Right lobe of liver (tissue), 6 donors: ENCODE measurements around the gene TVP23C. TPM values are rescaled to one million over a fixed set of nuclear protein-coding genes. Genes with fewer than 3 reads are reported as not detected.
"Not testable (repeated sequence)": the region's sequence is repeated elsewhere in the genome, so short reads cannot be mapped to it uniquely, and the experiment has no call there.

ENCODE experiments used
- ATAC-seq, 4 donors: fragments of 200-7000 bp; cut with Tn5 transposase; one replicate each; pipeline ENCODE4 v1.9.1; 2020; ENCODE audit warnings: mild to moderate bottlenecking in 4 of 4, moderate library complexity in 4 of 4
- DNase-seq, 3 donors: peaks; one replicate each; pipeline ENCODE4 v3.0.0-alpha.2; 2020
- H3K27ac ChIP-seq, 3 donors: fragments of 200-600 bp; one replicate each; pipeline ENCODE4 v1.8.0; 2022
- H3K27me3 ChIP-seq, 2 donors: fragments of 200-600 bp; one replicate each; pipeline ENCODE4 v1.8.0; 2022
- H3K36me3 ChIP-seq, 4 donors: fragments of 200-600 bp; sonication (generic) in 1 of 4; one replicate each; pipeline versions ENCODE4 v1.5.1 to v1.8.0; 2017 to 2022; ENCODE audit warnings: control low read depth in 1 of 4
- H3K4me1 ChIP-seq, 4 donors: fragments of 200-600 bp; sonication (generic) in 1 of 4; one replicate each; pipeline versions ENCODE4 v1.5.1 to v1.8.0; 2017 to 2022; ENCODE audit warnings: control low read depth in 1 of 4
- H3K4me3 ChIP-seq, 3 donors: fragments of 200-600 bp; one replicate each; pipeline ENCODE4 v1.8.0; 2022
- H3K9me3 ChIP-seq, 4 donors: fragments of 200-600 bp; sonication (generic) in 1 of 4; one replicate each; pipeline versions ENCODE4 v1.5.1 to v1.8.0; 2017 to 2022; ENCODE audit warnings: control low read depth in 1 of 4
- POLR2A ChIP-seq: fragments of 450-650 bp; IDR thresholded peaks from one replicate; pipeline ENCODE4 v1.6.1; 2017; ENCODE audit warnings: antibody characterized with exemption, mild to moderate bottlenecking
- WGBS: methylation state at CpG from one replicate; pipeline ENCODE4 v1.1.6; 2018; ENCODE audit warnings: low coverage, low lambda C conversion rate; ENCODE audit not compliant: insufficient coverage; ENCODE audit errors: missing lambda C conversion rate; 5-methylcytosine and 5-hydroxymethylcytosine counted together
- intact Hi-C, 2 donors: fragments of 100-400 bp; cut with DNase I; formaldehyde crosslinking; loops; one replicate each; pipeline versions ENCODE4 v1.11.2 to v1.14.1; 2022
- long read RNA-seq: library from polyadenylated mRNA; unstranded; transcript quantifications from one replicate; pipeline ENCODE4 v2.0.0, GENCODE V29; 2019
- total RNA-seq, 6 experiments: library from RNA; depleted of rRNA in 2 of 6; stranded (reverse); fragments of >200 nt in 2 of 6; fragmentation: NEBNext Ultra II Directional in 3 of 6; extraction: Animal tissue kit (Norgen Biotek cat#: 25700) in 3 of 6; gene quantifications; one replicate each; pipeline versions ENCODE4 v1.1.0 to v1.2.4, GENCODE V29; 2016 to 2023
- donor health status: DM: no; HTN: yes; CAD: no.
- donor health status: DM: no; HTN: no; CAD: no.
- donor health status: DM: no; HTN: no; CAD: no.
- donor health status: DM: no; HTN: yes; CAD: no.
- donor health status: DM: no; HTN: yes; CAD: no.

TVP23C gene
- 1 to 10 TPM; 3.5 to 6.5 (median 4.7) TPM for total RNA-seq
- long read RNA-seq = 0 reads

DNA sequence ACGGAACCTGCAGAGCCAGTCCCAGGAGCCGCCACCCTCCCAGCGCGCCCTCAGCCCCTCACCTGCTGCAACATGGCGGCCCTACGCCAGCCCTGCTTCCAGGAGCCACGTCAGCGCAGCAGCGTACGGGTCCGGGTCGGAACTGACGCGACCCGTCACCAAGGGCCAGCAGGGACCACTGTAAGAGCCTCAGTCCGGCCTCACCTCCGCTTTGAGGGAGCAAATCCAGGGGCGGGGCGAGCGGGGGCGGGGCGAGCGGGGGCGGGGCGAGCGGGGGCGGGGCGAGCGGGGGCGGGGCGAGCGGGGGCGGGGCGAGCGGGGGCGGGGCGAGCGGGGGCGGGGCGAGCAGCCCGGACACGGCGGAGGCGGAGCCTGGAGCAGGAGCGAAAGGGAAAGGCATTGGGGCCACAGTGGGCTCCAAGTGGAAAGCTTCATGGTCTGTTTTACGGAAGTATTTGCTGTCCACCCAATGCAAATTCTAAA, at the start of gene TVP23C:
TSS of gene TVP23C (minus strand) at position 109 of the 483 bp plus-strand sequence. CDS start at position 74, 35 bp downstream.
- H3K36me3 ChIP-seq, H3K27ac ChIP-seq, H3K27me3 ChIP-seq, H3K9me3 ChIP-seq, H3K4me1 ChIP-seq, intact Hi-C loops: not testable (repeated sequence)
- DNase-seq (peak; percentile 77 to 84 (median 82)), ATAC-seq (peak; percentile 89 to 94 (median 92))
- TF ChIP-seq POLR2A = peak; percentile 26
- peak within 1 kb of the TSS; percentile 63 to 67 (median 65) for H3K4me3 ChIP-seq
- WGBS = no CpG with 5 or more reads among the region's 46 CpGs

DNA sequence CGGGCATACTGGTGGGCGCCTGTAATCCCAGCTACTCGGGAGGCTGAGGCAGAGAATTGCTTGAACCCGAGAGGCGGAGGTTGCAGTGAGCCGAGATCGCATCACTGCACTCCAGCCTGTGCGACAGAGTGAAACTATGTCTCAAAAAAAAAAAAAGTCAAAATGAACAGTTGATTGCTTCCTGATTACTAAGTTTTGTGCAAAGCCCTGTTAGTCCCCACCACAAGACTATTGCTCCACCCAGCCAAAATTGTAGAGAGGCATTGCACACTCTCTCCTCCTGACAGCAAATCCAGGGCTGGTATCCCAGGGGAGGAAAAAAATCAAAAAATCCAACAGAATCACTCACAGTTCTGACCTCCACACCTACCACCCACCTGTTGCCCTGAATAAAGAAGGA, 29.7 kb upstream of the TVP23C start:
- H3K4me3 ChIP-seq, intact Hi-C loops, DNase-seq, H3K27me3 ChIP-seq, ATAC-seq, H3K9me3 ChIP-seq, H3K4me1 ChIP-seq, H3K27ac ChIP-seq, H3K36me3 ChIP-seq: not testable (repeated sequence)
- no CpG with 5 or more reads among the region's 8 CpGs for whole genome bisulfite sequencing

DNA sequence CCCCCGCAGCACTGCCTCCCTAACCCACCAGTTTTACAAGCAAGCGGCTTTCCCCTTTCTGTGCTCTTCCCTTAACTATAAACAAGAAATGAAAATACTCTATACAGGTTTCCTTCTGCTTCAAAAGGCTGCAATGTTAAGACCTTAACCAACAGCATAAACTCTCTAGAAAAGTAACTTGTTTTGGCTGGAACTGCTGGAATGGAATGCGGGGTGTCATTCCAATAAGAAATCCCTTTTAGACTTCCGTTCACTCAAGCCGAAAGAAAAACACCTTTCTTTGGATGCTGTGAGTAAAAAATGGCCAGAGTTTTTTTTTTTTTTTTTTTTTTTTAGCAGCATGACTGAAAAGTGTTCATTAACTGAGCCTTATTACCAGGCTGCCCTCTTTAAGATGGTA, 28.7 kb upstream of the TVP23C start:
- H3K27me3 ChIP-seq, H3K27ac ChIP-seq, intact Hi-C loops, H3K4me1 ChIP-seq, H3K9me3 ChIP-seq, H3K4me3 ChIP-seq, H3K36me3 ChIP-seq, DNase-seq, ATAC-seq: not testable (repeated sequence)
- WGBS = 64% methylated on average over 5 of the region's 5 CpGs

DNA sequence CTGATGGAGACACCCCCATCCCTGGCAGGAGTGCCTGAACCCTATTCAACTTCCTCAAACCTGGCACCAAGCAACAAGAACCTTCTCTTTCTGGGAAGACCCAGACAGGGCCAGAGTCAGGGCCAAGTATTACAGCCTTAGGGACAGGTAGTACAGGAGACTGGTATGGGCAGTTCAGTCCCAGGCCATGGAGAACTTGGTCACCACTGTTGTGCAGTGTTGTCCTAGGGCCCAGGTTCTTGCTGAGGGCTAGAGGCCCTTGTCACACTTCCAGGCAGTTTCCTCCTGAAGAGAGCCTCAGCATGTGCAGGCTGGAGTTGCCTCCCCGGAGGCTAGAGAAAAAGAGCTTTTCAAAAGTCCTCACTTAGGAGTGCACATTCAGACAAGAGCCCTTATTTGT, 27.6 kb upstream of the TVP23C start:
- DNase-seq, H3K27me3 ChIP-seq, intact Hi-C loops, H3K36me3 ChIP-seq, ATAC-seq, H3K9me3 ChIP-seq, H3K4me3 ChIP-seq, H3K4me1 ChIP-seq, H3K27ac ChIP-seq: not testable (repeated sequence)
- no CpG with 5 or more reads among the region's 1 CpG for WGBS

DNA sequence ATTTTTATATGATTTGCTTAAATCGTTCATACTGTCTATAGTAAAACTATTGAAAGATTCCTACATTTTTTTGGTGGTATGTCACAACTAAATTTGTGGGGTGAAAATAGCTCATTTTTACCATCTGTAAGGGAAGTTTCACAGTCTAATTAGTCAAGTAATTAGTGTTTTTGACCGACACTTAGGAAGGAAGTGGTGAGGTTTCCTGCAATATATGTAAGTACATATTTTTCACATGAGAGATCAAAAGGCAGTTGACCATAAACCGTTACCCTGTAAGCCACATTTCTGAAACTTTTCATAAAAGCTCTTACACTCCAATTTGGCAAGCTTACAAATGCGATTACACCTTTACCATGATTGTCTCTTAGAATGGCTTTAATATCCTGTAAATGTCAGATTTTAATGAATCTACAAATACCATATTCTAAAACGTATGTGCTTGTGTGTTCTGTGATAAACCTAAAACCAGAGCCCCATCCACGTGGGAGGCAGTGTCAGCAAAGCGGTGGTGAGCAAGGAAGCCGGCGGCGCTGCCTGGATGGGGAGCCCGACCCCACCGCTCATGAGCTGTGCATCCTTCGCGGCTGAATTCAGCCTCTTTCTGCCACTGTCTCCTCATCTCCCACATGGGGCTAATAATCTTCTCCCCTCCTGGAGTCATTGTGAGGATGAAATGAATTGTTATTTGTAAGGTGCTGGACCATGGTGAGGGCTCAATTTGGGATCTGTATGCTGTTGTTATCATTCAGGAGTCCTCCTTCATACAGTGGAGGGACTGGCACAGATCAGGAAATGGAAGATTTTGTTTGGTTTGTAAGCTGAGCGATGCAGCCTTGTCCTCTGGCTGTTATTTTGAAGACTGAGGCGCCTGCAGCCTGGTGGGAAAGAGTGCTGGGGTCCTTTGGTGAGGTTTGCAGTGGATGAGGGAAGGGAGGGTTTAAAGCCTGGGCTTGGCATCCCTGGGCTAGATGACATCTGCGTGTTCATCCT, 26.6 kb upstream of the TVP23C start:
- ATAC-seq, H3K27ac ChIP-seq, intact Hi-C loops, DNase-seq, H3K4me3 ChIP-seq, H3K4me1 ChIP-seq, H3K36me3 ChIP-seq, H3K9me3 ChIP-seq, H3K27me3 ChIP-seq: not testable (repeated sequence)
- WGBS = 47% methylated on average over 12 of the region's 17 CpGs

DNA sequence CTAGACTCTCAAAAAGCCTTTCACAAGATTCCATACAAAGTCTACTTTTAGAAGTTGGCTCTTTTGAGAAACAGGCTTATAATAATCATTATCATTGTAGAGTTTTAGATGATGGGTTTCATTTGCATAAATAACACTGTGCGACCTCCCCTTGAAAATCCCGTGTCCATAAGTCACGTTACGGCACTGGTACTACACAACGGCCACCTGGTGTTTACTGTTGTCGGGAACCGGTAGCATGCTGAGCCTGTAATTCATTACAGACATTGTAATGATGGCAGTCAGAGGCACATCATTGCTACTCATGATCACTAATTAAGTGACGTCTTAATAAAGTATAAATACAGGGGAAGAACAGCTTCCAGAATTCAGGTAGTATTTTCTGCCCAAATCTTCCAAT, 24.7 kb upstream of the TVP23C start:
- ATAC-seq, intact Hi-C loops, H3K36me3 ChIP-seq, H3K27ac ChIP-seq, H3K4me3 ChIP-seq, DNase-seq, H3K4me1 ChIP-seq, H3K27me3 ChIP-seq, H3K9me3 ChIP-seq: not testable (repeated sequence)
- WGBS = 91% methylated on average over 8 of the region's 8 CpGs

DNA sequence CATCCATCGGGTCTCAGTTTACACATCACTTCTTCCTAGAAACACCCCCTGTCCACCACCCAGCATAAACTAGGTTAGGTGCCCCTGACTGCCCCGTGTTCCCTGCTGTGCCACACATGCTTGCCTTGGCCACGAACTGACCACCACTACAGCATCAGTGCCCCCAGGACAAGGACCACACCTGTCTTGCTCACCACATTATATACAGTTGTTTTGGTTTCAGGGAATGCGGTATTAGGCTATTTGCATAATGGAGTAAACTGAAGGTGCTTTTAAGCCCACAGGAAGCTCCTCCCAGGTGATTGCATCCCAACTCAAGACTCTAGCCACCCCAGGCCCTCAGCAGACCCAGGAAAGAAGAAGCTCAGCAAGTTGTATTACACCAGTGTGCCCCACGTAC, 20.0 kb upstream of the TVP23C start:
- H3K27ac ChIP-seq, ATAC-seq, intact Hi-C loops, H3K4me3 ChIP-seq, H3K36me3 ChIP-seq, H3K4me1 ChIP-seq, DNase-seq, H3K9me3 ChIP-seq, H3K27me3 ChIP-seq: not testable (repeated sequence)
- 42% methylated on average over 2 of the region's 5 CpGs for WGBS

DNA sequence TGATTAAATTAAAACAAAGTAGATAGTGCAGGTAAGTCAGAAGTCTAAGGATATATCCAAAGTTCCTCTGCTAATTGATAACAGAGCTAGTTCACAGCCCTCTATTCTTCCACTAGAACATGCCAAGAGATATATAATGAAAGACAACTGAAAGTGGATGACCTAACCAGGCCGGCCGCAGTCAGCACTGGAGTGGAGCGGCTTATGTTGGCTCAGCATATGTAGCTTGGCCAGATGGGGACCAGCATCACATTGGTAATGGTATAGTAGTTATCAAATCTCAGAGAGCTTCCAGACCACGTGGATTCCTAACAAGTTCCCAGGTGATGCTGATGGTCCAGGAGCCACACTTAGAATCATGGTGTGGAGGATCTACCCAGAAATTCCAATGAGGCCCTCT, 18.2 kb upstream of the TVP23C start:
- H3K27me3 ChIP-seq, H3K9me3 ChIP-seq, H3K36me3 ChIP-seq, H3K4me1 ChIP-seq, ATAC-seq, DNase-seq, intact Hi-C loops, H3K4me3 ChIP-seq, H3K27ac ChIP-seq: not testable (repeated sequence)
- WGBS = no CpG with 5 or more reads among the region's 4 CpGs

DNA sequence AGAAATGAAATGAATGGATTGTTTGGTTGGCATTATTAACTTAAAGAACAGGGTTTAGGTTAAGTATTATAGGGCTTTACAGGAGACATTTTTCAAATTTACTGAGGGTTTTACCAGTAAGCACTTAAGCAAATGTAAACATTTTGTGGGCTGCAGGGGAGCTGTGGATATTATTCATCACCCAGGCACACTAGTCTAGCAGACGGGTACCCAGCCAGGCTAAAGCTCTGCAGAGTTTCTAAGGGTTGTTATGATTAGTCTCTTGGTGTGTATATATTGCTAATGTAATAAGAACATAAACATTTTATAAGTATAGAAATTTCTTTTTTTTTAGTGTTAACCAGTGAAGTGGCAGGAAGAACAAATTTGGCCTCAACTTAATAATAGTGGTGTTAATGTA, 13.6 kb upstream of the TVP23C start:
- H3K36me3 ChIP-seq, H3K4me1 ChIP-seq, H3K4me3 ChIP-seq, H3K27me3 ChIP-seq, H3K27ac ChIP-seq, ATAC-seq, intact Hi-C loops, DNase-seq, H3K9me3 ChIP-seq: not testable (repeated sequence)
- WGBS = no CpG with 5 or more reads among the region's 1 CpG

DNA sequence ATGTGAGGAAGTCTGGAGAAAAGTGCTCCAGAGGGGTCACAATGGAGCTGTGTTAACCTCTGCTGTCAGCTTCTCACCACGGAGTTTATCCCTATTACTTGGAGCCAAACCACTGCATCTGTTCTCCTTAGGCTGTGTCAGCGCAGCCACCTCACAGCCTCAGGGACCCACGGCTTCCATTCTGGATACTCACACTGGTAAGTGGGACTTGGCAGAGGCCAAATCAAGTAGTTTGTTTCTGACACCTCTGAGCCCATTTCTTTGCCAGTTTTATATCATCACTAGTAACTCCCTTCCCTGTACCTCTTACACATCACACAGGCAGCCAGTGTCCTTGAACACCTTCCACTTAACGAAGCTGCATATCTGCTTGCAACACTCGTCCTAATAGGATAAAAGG, 11.4 kb upstream of the TVP23C start:
- 83% methylated on average over 2 of the region's 5 CpGs for WGBS
- H3K27ac ChIP-seq, intact Hi-C loops, DNase-seq, H3K36me3 ChIP-seq, ATAC-seq, H3K27me3 ChIP-seq, H3K4me1 ChIP-seq, H3K9me3 ChIP-seq, H3K4me3 ChIP-seq: not testable (repeated sequence)

DNA sequence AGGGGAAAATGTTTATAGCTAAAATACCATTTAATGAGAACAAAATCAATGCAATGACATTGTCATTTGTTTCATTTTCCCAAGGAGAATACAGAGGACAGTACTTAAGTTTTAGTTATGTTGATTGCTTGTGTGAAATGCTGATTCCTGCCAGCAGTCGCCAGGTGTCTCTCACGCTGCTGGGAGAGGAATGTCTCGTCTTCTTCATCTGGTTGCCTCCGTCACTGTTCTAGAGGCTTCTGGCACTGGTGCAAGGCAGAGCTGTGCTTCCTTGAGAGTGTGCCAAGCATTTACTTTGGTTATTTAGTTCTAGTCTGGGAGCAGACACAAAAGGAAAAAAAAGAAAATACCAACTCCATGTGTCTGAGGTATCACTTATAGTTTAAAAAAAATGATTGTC, 10.6 kb upstream of the TVP23C start:
- intact Hi-C loops, H3K4me1 ChIP-seq, ATAC-seq, H3K27ac ChIP-seq, H3K9me3 ChIP-seq, DNase-seq, H3K36me3 ChIP-seq, H3K4me3 ChIP-seq, H3K27me3 ChIP-seq: not testable (repeated sequence)
- WGBS = 24% methylated on average over 3 of the region's 4 CpGs
